Measurements from ENCODE around the gene THSD7A.

THSD7A gene, protein sequence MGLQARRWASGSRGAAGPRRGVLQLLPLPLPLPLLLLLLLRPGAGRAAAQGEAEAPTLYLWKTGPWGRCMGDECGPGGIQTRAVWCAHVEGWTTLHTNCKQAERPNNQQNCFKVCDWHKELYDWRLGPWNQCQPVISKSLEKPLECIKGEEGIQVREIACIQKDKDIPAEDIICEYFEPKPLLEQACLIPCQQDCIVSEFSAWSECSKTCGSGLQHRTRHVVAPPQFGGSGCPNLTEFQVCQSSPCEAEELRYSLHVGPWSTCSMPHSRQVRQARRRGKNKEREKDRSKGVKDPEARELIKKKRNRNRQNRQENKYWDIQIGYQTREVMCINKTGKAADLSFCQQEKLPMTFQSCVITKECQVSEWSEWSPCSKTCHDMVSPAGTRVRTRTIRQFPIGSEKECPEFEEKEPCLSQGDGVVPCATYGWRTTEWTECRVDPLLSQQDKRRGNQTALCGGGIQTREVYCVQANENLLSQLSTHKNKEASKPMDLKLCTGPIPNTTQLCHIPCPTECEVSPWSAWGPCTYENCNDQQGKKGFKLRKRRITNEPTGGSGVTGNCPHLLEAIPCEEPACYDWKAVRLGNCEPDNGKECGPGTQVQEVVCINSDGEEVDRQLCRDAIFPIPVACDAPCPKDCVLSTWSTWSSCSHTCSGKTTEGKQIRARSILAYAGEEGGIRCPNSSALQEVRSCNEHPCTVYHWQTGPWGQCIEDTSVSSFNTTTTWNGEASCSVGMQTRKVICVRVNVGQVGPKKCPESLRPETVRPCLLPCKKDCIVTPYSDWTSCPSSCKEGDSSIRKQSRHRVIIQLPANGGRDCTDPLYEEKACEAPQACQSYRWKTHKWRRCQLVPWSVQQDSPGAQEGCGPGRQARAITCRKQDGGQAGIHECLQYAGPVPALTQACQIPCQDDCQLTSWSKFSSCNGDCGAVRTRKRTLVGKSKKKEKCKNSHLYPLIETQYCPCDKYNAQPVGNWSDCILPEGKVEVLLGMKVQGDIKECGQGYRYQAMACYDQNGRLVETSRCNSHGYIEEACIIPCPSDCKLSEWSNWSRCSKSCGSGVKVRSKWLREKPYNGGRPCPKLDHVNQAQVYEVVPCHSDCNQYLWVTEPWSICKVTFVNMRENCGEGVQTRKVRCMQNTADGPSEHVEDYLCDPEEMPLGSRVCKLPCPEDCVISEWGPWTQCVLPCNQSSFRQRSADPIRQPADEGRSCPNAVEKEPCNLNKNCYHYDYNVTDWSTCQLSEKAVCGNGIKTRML (N-terminal part only)

DNA sequence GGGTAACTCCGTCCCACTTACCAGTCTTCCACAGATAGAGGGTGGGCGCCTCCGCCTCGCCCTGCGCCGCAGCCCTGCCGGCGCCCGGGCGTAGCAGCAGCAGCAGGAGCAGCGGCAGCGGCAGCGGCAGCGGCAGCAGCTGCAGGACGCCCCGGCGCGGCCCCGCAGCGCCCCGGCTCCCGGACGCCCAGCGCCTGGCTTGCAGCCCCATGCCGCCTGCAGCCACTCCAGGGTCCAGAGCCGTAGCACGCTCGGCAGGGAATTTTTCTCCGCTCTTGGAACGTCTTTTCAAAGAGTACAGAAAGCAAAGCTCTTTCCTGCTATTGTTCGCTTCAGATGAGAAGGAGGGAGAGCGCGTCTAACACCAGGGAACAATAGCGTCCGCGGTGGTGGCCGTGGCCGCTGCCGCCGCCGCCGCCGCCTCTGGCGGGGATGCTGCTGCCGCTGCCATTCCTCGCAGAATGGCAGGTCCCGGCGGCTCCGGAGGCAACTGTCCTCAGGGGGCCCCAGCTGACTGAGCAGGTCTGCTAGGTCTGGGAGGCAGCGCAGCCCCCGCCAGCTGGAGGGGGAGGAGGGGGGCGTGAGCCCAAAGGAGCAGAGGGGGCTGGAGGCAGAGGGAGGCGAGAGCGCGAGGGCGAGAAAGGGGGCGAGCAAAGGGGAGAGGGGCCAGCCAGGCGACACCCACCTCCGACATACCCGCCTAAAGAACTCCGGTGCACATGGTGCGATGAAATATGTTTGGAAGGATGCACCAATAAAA lies at the start of gene THSD7A:
THSD7A (minus strand) TSS at position 463 of the 760 bp plus-strand sequence; CDS start at position 211, 252 bp downstream.
- peak; percentile 85 for DNase-seq (ENCODE audit: low spot score)

DNA sequence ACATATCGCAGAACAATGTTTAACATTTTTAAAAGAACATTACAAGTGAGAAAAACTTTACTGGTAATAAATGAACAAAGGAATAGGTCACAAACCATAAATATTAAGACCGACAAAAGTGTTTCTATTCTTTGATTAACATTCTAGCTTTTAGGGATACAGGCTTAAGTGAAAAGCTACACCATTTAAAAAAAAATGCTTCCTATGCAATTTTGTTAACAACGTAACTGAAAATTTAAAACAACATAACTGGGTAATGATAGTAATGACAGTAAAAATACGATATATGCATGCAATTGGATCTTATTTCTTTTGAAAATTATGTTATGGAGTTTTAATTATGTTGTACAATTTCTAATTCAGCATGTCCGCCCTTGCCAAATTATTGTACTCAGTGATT lies 49.7 kb upstream of the THSD7A start:
- DNase-seq (ENCODE audit: low spot score) = no peak

DNA sequence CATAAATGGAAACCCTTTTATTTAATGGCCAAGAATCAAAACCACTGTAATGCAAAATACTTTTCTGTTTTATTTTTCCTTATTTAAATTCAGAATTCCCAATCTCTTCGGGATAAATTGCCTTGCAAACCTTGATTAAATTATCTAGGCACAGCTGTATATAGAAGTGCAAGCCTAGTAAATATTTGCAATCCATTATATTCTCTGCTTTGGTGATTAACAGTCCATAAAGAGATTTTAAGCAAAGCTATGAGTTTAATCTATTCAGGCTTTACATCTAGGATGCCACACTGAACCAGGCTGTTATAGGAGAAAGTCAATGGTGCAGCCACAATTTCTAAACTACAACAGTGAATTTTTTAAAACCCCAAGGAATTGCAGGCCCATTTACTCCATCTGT lies 43.6 kb upstream of the THSD7A start:
- DNase-seq (ENCODE audit: low spot score) = no peak

DNA sequence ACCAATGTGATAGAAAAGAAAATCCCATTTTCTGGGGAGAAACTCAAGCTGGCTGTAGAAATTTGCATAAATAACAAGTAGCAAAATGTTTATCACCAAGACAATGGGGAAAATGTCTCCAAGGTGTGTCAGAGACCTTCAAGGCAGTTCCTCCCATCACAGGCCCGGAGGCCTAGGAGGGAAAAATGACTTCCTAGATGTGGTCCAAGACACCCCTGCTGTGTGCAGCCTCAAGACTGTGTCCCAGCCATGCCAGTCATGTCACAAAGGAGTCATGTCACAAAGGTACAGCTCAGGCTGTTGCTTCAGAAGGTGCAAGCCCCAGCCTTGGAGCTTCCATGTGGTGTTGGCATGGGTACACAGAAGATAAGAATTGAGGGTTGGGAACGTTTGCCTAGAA lies 33.7 kb upstream of the THSD7A start:
- DNase-seq (ENCODE audit: low spot score) = no peak

DNA sequence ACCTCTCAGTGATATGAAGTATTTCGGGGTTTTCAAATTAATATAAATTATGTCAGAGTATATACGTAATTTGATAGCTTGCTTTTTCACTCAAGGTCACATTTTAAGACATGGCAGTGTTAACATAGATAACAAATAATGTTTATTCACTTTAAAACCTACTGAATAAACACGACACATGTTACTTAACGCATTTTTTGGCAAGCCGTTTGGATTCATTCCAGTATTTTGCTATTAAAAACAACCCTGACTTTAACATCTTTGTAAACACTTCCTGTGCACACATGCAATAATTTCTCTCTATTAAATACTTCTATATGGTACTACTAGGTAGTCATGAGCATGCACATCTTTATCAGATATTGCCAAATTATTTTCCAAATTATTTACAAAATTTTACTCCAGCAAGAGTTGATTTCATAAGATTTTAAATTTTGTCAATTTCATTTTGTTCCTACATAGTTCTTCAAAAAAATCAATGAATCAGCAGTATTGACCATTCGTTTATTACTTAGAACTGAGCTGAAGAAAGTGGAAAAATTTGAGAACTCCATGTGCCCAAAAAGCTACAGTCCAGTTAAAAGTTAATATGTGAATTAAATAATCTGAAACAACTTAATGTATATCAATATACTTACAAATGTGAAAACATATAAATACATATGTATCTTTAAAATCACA lies 26.8 kb upstream of the THSD7A start:
- DNase-seq (ENCODE audit: low spot score) = no peak

DNA sequence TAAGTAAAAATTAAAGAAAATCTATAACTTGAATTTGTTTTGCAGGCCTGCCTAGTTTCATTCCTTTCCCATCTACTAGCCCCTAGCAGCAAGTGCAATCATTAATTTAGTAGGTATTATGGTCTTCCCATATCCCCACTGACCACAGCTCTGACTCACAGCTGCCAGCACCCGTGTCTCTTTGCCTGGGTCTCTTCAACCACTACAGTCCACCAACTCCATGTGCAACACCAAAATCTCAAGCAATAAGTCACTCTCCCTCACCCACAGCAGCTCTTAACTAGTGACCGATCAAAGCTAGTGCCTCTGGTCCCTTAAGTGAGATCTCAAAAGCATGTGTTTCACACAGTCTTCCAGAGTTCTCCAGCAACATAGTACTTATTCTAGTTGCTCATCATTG lies 26.0 kb upstream of the THSD7A start:
- DNase-seq (ENCODE audit: low spot score) = no peak

DNA sequence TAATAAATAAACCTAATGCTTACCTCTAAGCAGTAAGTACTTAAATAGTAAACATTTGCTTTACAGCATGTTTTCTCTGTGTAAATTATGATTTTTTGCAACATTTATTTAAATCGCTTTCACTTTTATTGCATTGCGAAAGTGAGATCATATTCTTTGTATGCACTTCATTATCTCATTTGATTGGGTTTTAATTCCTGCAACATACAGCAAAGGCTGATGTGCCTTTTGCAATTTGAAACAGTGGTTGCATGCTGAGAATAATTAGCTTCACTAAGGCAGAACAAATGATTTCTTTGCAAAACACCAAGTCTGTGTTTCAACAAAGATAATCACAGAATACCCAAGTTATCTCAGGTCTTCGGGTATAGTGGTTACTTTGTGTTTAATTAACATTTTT lies 16.3 kb upstream of the THSD7A start:
- DNase-seq (ENCODE audit: low spot score) = no peak

DNA sequence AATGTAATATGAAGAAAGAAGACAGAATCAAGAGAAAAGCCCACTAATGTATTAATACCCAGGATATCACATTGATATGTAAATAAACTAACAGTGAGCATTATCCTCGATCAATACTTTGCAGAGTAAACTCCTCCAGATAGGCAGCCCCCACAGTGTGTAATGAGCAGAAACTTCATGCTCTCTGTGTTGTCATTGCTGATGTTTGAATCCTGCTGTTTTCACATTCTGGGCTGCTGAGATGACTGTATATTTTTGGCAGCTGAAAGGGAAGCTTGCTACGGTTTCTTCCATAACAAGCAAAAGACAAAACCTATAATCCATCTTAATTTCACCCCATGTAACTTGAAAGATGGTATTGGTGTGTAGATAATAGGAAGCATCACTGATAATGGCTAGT lies 15.3 kb upstream of the THSD7A start:
- no peak for DNase-seq (ENCODE audit: low spot score)

DNA sequence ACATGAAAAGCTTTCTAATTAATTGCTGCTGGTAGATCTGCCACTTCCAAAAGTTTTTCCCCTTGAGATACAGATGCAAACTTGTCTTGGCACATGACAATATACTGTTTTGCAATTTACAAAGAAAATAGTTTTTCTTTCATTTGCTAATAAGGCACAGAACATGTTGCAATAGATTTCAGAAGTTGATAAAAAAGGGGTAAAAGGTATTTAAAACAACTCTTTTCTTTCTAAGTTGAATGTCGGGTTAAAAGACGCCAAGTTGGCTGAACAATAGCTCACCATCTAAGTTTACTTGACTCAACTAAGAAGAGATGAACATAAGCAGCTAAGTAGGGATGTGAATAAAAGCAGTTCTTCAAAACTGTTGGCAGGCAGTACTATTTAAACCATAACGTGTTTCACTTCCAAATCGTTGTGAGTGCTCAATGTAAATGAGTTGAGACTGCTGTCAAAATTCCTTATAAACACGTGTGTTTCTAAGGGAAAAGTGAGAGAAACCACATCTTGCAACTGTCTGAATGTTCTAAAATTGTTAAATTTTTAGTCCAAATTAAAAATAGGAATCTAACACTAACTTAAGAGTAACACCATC lies 14.5 kb upstream of the THSD7A start:
- no peak for DNase-seq (ENCODE audit: low spot score)

DNA sequence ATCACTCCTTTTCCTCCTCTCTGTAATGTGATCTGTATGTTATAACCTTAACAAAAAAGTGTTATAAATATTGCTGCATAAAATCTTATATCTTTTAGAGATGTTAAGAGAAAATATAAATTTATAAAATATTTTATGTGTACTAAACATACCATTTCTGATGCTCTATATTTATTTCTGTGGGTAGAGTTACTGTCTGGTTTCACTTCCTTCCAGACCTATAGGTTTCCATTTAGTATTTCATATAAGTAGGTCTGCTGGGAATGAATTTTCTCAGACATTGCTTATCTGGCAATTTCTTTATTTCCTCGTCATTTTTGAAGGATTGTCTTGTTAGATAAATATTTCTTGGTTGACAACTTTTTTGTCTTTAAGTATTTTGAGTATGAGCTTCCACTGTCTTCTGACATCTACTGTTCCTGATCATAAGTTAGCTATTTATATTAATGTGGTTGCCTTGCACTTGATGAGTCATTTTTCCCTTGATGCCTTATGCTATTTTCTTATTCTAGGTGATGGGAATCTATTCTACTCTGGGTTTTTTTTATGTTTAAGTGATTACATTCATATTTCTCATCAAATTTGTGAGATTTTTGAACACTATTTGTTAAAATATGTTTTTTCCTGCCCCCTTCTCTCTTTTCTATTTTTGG lies 11.2 kb upstream of the THSD7A start:
- DNase-seq (ENCODE audit: low spot score) = no peak

DNA sequence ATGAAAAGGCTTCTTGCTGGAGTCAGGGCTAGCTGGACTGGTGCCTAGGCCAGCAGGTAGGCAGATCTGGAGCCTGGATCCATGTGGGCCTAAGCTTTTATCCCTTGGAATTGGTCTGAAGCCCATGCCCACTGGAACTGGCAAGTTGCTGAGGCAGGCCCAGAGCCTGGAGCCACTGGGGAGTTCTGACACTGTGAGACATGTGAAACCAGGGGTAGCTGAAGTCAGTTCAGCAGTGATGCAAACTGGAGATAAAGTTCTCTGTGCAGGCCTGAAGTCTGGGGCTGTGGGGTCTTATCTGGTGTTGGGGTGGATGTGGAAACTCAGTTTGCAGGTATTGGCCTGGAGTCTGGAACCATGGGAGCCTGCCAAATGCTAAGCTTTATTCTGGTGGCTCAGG lies 9.7 kb upstream of the THSD7A start:
- DNase-seq (ENCODE audit: low spot score) = no peak

DNA sequence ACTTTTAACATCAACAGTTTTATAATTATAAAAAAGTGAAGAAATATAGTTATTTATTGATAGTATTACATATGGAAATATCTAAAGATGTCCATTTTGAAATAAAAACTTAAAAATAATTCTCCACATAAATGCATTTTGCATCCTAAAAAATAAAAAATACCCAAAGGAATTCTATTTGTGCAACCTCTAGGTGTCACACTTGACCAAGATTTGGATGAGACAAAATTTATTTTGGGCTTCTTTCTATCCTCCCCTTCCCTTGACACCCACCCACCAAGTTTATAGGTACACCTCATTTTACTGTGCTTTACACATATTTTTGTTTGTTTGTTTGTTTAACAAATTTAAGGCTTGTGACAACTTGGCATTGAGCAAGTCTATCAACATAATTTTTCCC lies 3.3 kb upstream of the THSD7A start:
- DNase-seq (ENCODE audit: low spot score) = no peak

DNA sequence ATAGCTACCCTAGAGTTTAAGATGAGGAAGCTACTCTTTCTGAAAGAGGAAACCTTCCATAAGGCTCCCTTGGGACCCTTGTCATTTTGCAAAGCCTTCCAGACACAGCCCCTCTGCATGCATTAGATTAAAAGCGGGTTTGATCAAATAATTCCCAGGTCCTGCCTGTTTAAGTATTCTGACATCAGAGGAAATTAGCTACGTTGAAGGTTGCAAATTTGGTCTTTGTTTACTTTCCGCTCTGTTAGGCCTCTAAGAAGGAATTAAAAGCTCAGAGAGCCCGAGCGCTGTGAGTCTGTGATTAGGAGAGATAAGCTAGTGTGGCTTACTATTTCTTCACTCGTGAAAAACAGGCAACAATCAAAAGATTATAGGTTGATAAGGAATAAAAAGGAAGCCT lies 1.4 kb upstream of the THSD7A start:
- DNase-seq (ENCODE audit: low spot score) = peak; percentile 54

DNA sequence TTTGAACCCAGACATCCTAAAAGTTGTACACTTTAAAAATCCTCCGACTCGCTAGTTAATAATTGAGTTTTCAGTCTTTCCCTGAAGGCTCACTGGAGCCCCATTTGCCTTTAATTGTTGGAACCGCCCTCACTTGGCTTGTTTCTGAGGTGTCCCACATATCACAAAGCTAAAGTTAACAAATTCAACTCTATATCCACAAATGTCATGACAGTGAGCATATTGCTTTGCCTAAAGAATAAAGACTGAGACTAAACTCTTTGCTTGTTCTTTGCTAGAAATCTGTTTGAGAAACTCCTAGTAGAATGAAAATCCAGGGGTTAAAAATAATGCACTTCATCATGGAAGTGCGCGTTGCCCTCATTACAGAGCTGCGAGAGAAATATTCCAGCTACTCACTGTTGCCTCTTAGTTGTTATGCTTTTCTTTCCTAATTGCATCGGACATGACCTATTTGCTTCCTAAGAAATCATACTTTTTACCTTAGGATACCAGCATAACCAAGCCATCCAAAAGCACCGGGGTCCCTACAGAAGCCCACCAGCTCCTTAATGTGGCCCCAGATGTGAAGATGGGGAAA lies 752 bp downstream of the THSD7A start:
- no peak for DNase-seq (ENCODE audit: low spot score)

DNA sequence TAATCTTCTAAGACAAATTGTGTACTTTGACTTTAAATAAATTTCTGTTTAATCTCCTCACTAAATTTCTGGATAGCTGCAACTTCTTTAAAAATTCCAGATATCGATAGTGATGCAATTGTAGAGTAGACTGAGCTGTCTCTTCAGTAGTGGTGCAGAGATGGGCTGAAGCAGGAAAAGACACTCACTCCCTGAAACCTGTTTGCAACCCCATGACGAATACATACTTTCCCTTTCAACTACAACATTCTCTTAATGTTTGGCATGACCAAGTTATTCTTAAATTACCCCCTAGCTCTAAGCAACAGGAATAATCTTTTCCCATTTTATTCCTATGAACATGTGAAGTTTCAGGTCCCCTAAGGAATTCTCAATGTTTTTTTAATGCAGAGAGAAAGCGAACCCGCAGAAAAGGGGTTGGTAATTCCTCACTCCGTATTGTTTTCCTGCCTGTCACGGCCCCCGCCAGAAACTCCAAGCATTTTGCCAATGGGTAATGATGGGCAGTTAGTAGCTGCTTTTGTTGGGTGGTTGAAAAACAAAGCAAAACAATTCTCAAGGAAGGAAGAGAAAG lies 1.3 kb downstream of the THSD7A start:
- DNase-seq (ENCODE audit: low spot score) = no peak

DNA sequence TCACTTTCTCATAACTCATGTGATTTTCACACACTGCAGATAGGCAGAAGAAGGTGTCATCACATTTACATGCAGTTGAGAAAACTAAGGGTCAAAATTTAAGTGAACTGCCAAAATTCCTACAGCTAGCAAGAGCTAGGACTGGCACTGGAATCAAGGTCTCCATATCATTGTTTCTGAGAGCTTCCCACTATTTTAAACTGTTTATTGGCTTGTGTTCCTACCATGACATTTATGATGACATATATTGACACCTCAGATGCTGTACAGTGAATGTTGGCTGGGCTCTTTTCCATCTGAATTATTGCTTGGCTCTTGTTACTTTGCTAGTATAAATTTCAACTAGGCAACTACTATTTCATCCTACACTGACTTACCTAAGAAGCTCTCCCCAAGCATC lies 2.0 kb downstream of the THSD7A start:
- DNase-seq (ENCODE audit: low spot score) = no peak

DNA sequence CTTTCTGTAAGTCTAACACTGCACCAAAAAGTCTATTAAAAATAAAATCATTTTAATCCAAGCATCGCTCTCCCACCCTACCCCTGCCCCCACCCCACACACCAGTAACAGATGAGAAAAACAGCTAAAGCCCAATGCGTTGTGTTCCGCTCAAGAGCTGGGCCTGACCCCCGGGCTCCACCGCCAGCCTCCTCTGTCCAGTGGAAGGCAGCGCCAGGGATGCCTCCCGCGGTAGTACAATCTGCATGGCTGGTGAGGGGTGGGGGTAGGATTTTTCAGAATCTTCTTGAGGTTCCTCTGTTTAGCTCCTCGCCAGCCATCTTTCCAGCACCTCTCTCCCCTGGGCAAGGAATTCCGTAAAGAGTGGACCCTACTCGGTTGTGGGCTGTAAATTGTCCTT lies 12.1 kb downstream of the THSD7A start:
- DNase-seq (ENCODE audit: low spot score) = no peak

DNA sequence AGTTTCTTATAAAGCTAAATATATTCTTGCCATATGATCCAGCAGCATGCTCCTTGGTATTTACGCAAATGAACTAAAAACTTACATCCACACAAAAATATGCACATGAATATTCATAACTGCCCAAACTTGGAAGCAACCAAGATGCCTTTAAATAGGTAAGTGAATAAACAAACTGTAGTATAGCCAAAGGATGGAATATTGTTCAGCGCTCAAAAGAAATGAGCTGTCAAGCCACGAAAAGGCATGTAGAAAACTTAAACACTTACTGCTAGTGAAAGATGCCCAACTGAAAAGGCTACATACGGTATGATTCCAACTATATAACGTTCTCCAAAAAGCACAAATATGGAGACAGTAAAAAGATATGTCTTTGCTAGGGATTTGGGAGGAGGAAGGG lies 12.7 kb downstream of the THSD7A start:
- DNase-seq (ENCODE audit: low spot score) = no peak

DNA sequence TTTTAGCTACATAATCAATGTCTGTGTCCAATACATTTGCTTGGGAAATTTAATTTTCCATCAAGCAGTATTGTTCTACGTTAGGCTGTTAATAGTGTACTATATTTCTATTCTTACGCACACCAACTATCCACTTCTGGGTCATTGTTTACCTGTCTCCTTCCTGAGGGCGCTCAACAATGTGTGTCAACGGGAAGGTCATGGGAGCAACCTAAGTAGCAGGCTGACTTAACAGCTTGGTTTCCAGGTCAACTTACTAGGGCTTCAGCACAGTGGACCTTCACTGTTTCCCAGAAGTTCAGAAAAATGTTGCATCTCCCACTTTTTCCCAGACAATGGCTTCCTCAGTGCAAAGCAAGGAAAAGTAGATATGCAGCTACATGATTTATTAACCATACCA lies 13.7 kb downstream of the THSD7A start:
- DNase-seq (ENCODE audit: low spot score) = no peak
